K562 (cell line): ENCODE data around the gene AKAP13. TPM values are rescaled to one million over a fixed set of nuclear protein-coding genes. Genes with fewer than 3 reads are reported as not detected.

Experiments used
- ATAC-seq: fragments of 200-7000 bp; cut with Tn5 transposase; 3 replicates; pipeline ENCODE4 v1.9.1; 2020; ENCODE audit warnings: moderate library complexity
- BruUV-seq: library from RNA; stranded (reverse); fragments of 400-500 nt; replicated peaks from 2 replicates; lab custom pipeline; 2021; lab: Mats Ljungman, UMichigan
- CTCF ChIA-PET: fragments of 300-600 bp; formaldehyde crosslinking; extraction: SDS; loops from one replicate; lab custom pipeline; 2021; ENCODE audit warnings: low intra/inter-chr PET ratio; lab: Yijun Ruan, JAX
- POLR2A ChIA-PET: fragments of 300-600, 350-650 bp; sonication (Branson Sonifier 250); formaldehyde crosslinking; extraction: SDS; loops from one replicate; lab custom pipeline; 2021; ENCODE audit warnings: antibody characterized with exemption, inconsistent platforms; lab: Yijun Ruan, JAX
- DNase-seq, 4 experiments: peaks; one replicate each; pipeline versions ENCODE4 v3.0.0 to v3.0.0-alpha.2; 2011 to 2018; ENCODE audit warnings: low spot score in 3 of 4, mixed read lengths in 3 of 4; ENCODE audit errors: extremely low read depth in 1 of 4
- FAIRE-seq: peaks from 2 replicates; lab custom pipeline; 2011; peaks lifted over from hg19 to GRCh38; lab: Jason Lieb, UNC
- H2AFZ ChIP-seq: 2 replicates; pipeline ENCODE4 v1.6.0; 2011; ENCODE audit warnings: low read depth, low read length, control low read depth, inconsistent platforms
- H3K27ac ChIP-seq: fragments of 200-600 bp; 3 replicates; pipeline ENCODE4 v1.8.0; 2011; ENCODE audit warnings: low read depth, mild to moderate bottlenecking, control low read depth, inconsistent platforms, low read length, moderate library complexity, mixed read lengths; ENCODE audit errors: extremely low read depth
- H3K27me3 ChIP-seq, 2 experiments: fragments of 300-600 bp in 1 of 2; 2 replicates in 1 of 2; 3 replicates in 1 of 2; pipeline versions ENCODE4 v1.6.0 to v1.8.0; 2011; ENCODE audit warnings: inconsistent platforms in 2 of 2, low read length in 2 of 2, mild to moderate bottlenecking in 1 of 2, mixed read lengths in 1 of 2, moderate library complexity in 1 of 2; ENCODE audit not compliant: control insufficient read depth in 2 of 2, insufficient read depth in 2 of 2
- H3K36me3 ChIP-seq: fragments of 300-600 bp; 3 replicates; pipeline ENCODE4 v1.8.0; 2011; ENCODE audit warnings: mild to moderate bottlenecking, low read length, inconsistent platforms; ENCODE audit not compliant: control insufficient read depth, insufficient read depth
- H3K4me1 ChIP-seq, 2 experiments: fragments of 200-600 bp in 1 of 2; replicated peaks in 1 of 2; 2 replicates in 1 of 2; 3 replicates in 1 of 2; pipeline versions ENCODE4 v1.5.1 to v1.8.0; 2011; ENCODE audit warnings: inconsistent platforms in 2 of 2, low read length in 2 of 2, mild to moderate bottlenecking in 1 of 2, mixed read lengths in 1 of 2, moderate library complexity in 1 of 2; ENCODE audit not compliant: control insufficient read depth in 2 of 2, insufficient read depth in 2 of 2
- H3K4me2 ChIP-seq: 2 replicates; pipeline ENCODE4 v1.6.1; 2011; ENCODE audit warnings: low read length, control low read depth, inconsistent platforms, mixed read lengths; ENCODE audit not compliant: insufficient read depth
- H3K4me3 ChIP-seq: fragments of 200-600 bp; sonication (generic), shearing (Covaris generic); 2 replicates; pipeline ENCODE4 v1.5.1; 2016; ENCODE audit warnings: control low read depth, inconsistent platforms
- H3K79me2 ChIP-seq: fragments of 200-600 bp; 3 replicates; pipeline ENCODE4 v1.8.0; 2011; ENCODE audit warnings: low read length, inconsistent platforms; ENCODE audit not compliant: control insufficient read depth, insufficient read depth
- H3K9ac ChIP-seq, 2 experiments: 2 replicates each; pipeline versions ENCODE4 v1.6.0 to v1.6.1; 2011; ENCODE audit warnings: low read depth in 2 of 2, low read length in 2 of 2, control low read depth in 1 of 2, inconsistent platforms in 1 of 2, mild to moderate bottlenecking in 1 of 2, mixed read lengths in 1 of 2; ENCODE audit not compliant: insufficient read depth in 1 of 2
- H3K9me1 ChIP-seq: one replicate; pipeline ENCODE4 v1.6.0; 2011; ENCODE audit warnings: inconsistent platforms, mild to moderate bottlenecking, low read length, moderate library complexity; ENCODE audit not compliant: control insufficient read depth, insufficient read depth
- H3K9me3 ChIP-seq: replicated peaks from 2 replicates; pipeline ENCODE4 v1.5.1; 2011; ENCODE audit warnings: low read depth, low read length, inconsistent platforms; ENCODE audit not compliant: control insufficient read depth, insufficient read depth
- H4K20me1 ChIP-seq: replicated peaks from 2 replicates; pipeline ENCODE4 v1.6.1; 2011; ENCODE audit warnings: low read length, inconsistent platforms, mixed read lengths; ENCODE audit not compliant: control insufficient read depth, insufficient read depth
- ARHGAP35 ChIP-seq: fragments of 450-650 bp; IDR thresholded peaks from 2 replicates; pipeline ENCODE4 v1.6.1; 2018; ENCODE audit not compliant: partially characterized antibody
- GABPA ChIP-seq: fragments of 200-800 bp; sonication (Bioruptor generic); conservative IDR thresholded peaks from 2 replicates; pipeline ENCODE4 v1.6.1; 2016; ENCODE audit warnings: low read depth, missing genetic modification characterization, missing compliant biosample characterization
- NCOA4 ChIP-seq: fragments of 450-650 bp; IDR thresholded peaks from 2 replicates; pipeline ENCODE4 v1.6.1; 2018; ENCODE audit warnings: mild to moderate bottlenecking; ENCODE audit not compliant: partially characterized antibody
- PHTF2 ChIP-seq: fragments of 250-450 bp; sonication (Bioruptor Pico); IDR thresholded peaks from 2 replicates; pipeline ENCODE4 v1.5.0; 2021; ENCODE audit warnings: mild to moderate bottlenecking
- RBM14 ChIP-seq: fragments of 200-400 bp; formaldehyde crosslinking; IDR thresholded peaks from 2 replicates; pipeline ENCODE4 v1.6.1; 2018; ENCODE audit warnings: low read depth, mild to moderate bottlenecking, low read length, moderate library complexity, borderline replicate concordance; ENCODE audit not compliant: insufficient read depth
- SMARCB1 ChIP-seq: IDR thresholded peaks from 2 replicates; pipeline ENCODE4 v1.6.1; 2011; ENCODE audit warnings: improper control_type of control experiment, low read depth; ENCODE audit not compliant: insufficient read length
- SREBF2 ChIP-seq: sonication (generic); formaldehyde crosslinking; IDR thresholded peaks from 2 replicates; pipeline ENCODE4 v1.4.0; 2020; ENCODE audit warnings: mild to moderate bottlenecking, missing genetic modification reagents
- SRSF9 ChIP-seq: fragments of 200-400 bp; formaldehyde crosslinking; IDR thresholded peaks from 2 replicates; pipeline ENCODE4 v1.6.1; 2017; ENCODE audit warnings: low read depth, low read length, borderline replicate concordance
- ZBTB11 ChIP-seq, 3 experiments: fragments of 200-800 bp in 1 of 3; fragments of 250-450 bp in 1 of 3; fragments of 450-650 bp in 1 of 3; sonication (Bioruptor Pico) in 1 of 3; sonication (Bioruptor generic) in 1 of 3; formaldehyde crosslinking in 1 of 3; IDR thresholded peaks; 2 replicates each; pipeline versions ENCODE4 v1.6.1 to v1.8.0; 2016 to 2022; ENCODE audit warnings: mild to moderate bottlenecking in 2 of 3, missing genetic modification characterization in 2 of 3, missing compliant biosample characterization in 1 of 3, moderate library complexity in 1 of 3
- ZFX ChIP-seq: sonication (generic); formaldehyde crosslinking; IDR thresholded peaks from 2 replicates; pipeline ENCODE4 v1.8.0; 2022; ENCODE audit warnings: mild to moderate bottlenecking, missing genetic modification reagents, moderate library complexity
- ZNF165 ChIP-seq: fragments of 250-450 bp; sonication (Bioruptor Pico); IDR thresholded peaks from 2 replicates; pipeline ENCODE4 v1.4.0; 2020; ENCODE audit warnings: borderline replicate concordance
- ZNF174 ChIP-seq: fragments of 250-450 bp; sonication (Bioruptor Pico); IDR thresholded peaks from 2 replicates; pipeline ENCODE4 v1.4.0; 2020; ENCODE audit warnings: mild to moderate bottlenecking
- ZNF518B ChIP-seq: fragments of 250-450 bp; sonication (Bioruptor Pico); IDR thresholded peaks from 2 replicates; pipeline ENCODE4 v1.5.0; 2021; ENCODE audit warnings: mild to moderate bottlenecking, moderate library complexity
- ZNF699 ChIP-seq: fragments of 250-450 bp; sonication (Bioruptor Pico); IDR thresholded peaks from 2 replicates; pipeline ENCODE4 v1.8.0; 2021; ENCODE audit warnings: mild to moderate bottlenecking, moderate library complexity; ENCODE audit not compliant: insufficient replicate concordance
- whole genome bisulfite sequencing: fragments of 100-300 bp; shearing (Covaris generic); methylation state at CpG from one replicate; pipeline ENCODE4 v1.1.6; 2016; ENCODE audit warnings: low coverage, mixed read lengths; ENCODE audit not compliant: insufficient coverage; ENCODE audit errors: missing lambda C conversion rate; 5-methylcytosine and 5-hydroxymethylcytosine counted together
- in situ Hi-C: fragments of 300-500 bp; cut with MboI; formaldehyde crosslinking; loops from 4 replicates; pipeline ENCODE4 v1.15.0; 2018; ENCODE audit warnings: inconsistent platforms, mixed read lengths
- intact Hi-C: fragments of 100-400 bp; cut with micrococcal nuclease; formaldehyde crosslinking; loops from 2 replicates; pipeline ENCODE4 v1.14.2; 2022
- polyA plus RNA-seq, 8 experiments: library from polyadenylated mRNA; depleted of rRNA in 4 of 8; stranded (reverse) in 5 of 8; unstranded in 3 of 8; fragments of >200 nt; fragmentation: Nextera tagmentation in 2 of 8; fragmentation: Illumina TruSeq in 1 of 8; extraction: Ambion mirVana in 2 of 8; extraction: Trizol in 1 of 8; gene quantifications; 2 replicates each; pipeline versions ENCODE4 v1.2.1 to v1.2.3, GENCODE V29; 2011 to 2014; ENCODE audit warnings: inconsistent platforms in 1 of 8, missing spikeins in 1 of 8
- total RNA-seq, 7 experiments: library from RNA; depleted of rRNA in 6 of 7; stranded (reverse); fragments of >200 nt in 6 of 7; fragmentation: Illumina TruSeq in 2 of 7; extraction: Trizol in 2 of 7; gene quantifications; 2 replicates each; pipeline versions ENCODE4 v1.2.1 to v1.2.3, GENCODE V29; 2011 to 2021; ENCODE audit warnings: low replicate concordance in 1 of 7

AKAP13 gene
- total and polyA plus RNA-seq, 9 of the 15 experiments (the other 6 are each of a cell fraction or from before 2014, with no cell fraction given) = 0.03 to 1.7 (median 0.42) TPM

- ChIA-PET CTCF (no interaction called here), POLR2A (no interaction called here)
- Histone ChIP-seq H3K4me3 (no peak overlapping the region), H3K27me3 (peaks cover 10 to 70% of the 10 kb centered on the region in 2 experiments; a peak in 4 of 5 replicates), H3K36me3 (no peaks in the 10 kb centered on the region), H3K9me1 (no peaks in the 10 kb centered on the region), H3K9me3 (no peaks in the 10 kb centered on the region), H3K79me2 (no peaks in the 10 kb centered on the region), H4K20me1 (peaks cover 9% of the 10 kb centered on the region; the same call in 1 of the 2 replicates), H3K27ac (no peak overlapping the region), H3K4me1 (peaks cover 0 to 9% of the 10 kb centered on the region in 2 experiments; a peak in 1 of 5 replicates), H3K4me2 (no peak overlapping the region), H2AFZ (no peak overlapping the region), H3K9ac (no peak overlapping the region)
- FAIRE-seq = no peak
- no peak for ATAC-seq
- under 1% methylated on average over 11 of the region's 13 CpGs for WGBS
- no peak for DNase-seq
- intact Hi-C loops = no loop called here
- in situ Hi-C loops = no loop called here
- BruUV-seq = no TSS peak
- no peak for TF ChIP-seq SMARCB1
- TF ChIP-seq GABPA (tag) = no peak
- no peak for TF ChIP-seq PHTF2 (CRISPR knock-in tag)
- no peak for TF ChIP-seq SRSF9
- no peak for TF ChIP-seq ARHGAP35
- no peak for TF ChIP-seq NCOA4
- no peak for TF ChIP-seq SREBF2 (CRISPR knock-in tag)
- no peak for TF ChIP-seq ZFX (CRISPR knock-in tag)
- no peak for TF ChIP-seq RBM14
- TF ChIP-seq ZNF518B (CRISPR knock-in tag) = no peak
- no peak for TF ChIP-seq ZBTB11 (CRISPR knock-in tag; IDR thresholded peaks at IDR 0.05)
- no peak for TF ChIP-seq ZNF174 (CRISPR knock-in tag)
- TF ChIP-seq ZNF165 = no peak
- no peak for TF ChIP-seq ZNF699 (CRISPR knock-in tag)
Observed at GRCh38 chr15:85771781-85772445, 391.5 kb downstream of the AKAP13 start.
